T-helper 2 cell treated with Interferon-gamma antibody and Interleukin-4, amounts not matched to agents 5 μg/mL and 100 μg/mL, for 36 hours (primary cell): Measurements from ENCODE around the gene RARB.

Experiments
- DNase-seq: peaks from one replicate; pipeline ENCODE4 v3.0.0; 2021; ENCODE audit warnings: low spot score
- H3K27ac Mint-ChIP-seq: one replicate; pipeline ENCODE4 v1.8.0; 2021; ENCODE audit warnings: mild to moderate bottlenecking, mixed read lengths
- H3K27me3 Mint-ChIP-seq: one replicate; pipeline ENCODE4 v1.8.0; 2021; ENCODE audit warnings: low read depth, mixed read lengths
- H3K36me3 Mint-ChIP-seq: one replicate; pipeline ENCODE4 v1.8.0; 2021; ENCODE audit warnings: low read depth, mixed read lengths
- H3K4me1 Mint-ChIP-seq: one replicate; pipeline ENCODE4 v1.8.0; 2021; ENCODE audit warnings: low read depth, mixed read lengths
- H3K4me3 Mint-ChIP-seq: one replicate; pipeline ENCODE4 v1.8.0; 2022; ENCODE audit warnings: mild to moderate bottlenecking, moderate library complexity, mixed read lengths
- H3K9me3 Mint-ChIP-seq: one replicate; pipeline ENCODE4 v1.8.0; 2021; ENCODE audit warnings: mixed read lengths

Gene RARB

GRCh38 chr3:25558796-25559195 lies 130.7 kb downstream of the RARB start:
- Mint-ChIP-seq H3K4me1 (no peaks in the 10 kb centered on the region), H3K36me3 (no peaks in the 10 kb centered on the region), H3K4me3 (no peak overlapping the region), H3K27me3 (no peaks in the 10 kb centered on the region), H3K27ac (no peak overlapping the region), H3K9me3 (no peaks in the 10 kb centered on the region)
- no peak for DNase-seq

- no peaks in the 10 kb centered on the region for H3K4me1 Mint-ChIP-seq
- no peak overlapping the region for H3K27ac Mint-ChIP-seq
- no peaks in the 10 kb centered on the region for H3K36me3 Mint-ChIP-seq
- H3K27me3 Mint-ChIP-seq = no peaks in the 10 kb centered on the region
- DNase-seq = no peak
- H3K4me3 Mint-ChIP-seq = no peak overlapping the region
- no peaks in the 10 kb centered on the region for H3K9me3 Mint-ChIP-seq
These were observed 135.5 kb downstream of the RARB start for GRCh38 chr3:25563601-25564000.

DNA sequence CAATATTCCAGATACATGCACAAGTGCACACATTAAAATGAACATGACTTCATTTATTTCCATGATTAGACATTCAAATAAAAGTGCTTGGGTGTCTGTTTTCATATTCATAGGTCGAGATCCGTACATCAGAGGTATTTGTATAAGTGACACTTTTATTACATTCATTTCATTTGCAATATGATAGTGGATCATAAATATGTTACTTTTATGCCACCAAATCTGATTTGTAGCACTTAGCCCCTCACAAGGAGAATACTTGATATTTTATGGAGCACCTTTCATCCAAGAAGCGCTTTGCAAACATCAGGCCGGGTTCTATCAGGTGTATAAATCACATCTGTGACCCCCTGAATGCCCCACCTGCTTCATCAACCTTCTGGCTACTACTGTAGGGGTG lies 136.0 kb downstream of the RARB start:
- no peaks in the 10 kb centered on the region for H3K4me1 Mint-ChIP-seq
- H3K27me3 Mint-ChIP-seq = no peaks in the 10 kb centered on the region
- H3K36me3 Mint-ChIP-seq = no peaks in the 10 kb centered on the region
- DNase-seq = no peak
- no peak overlapping the region for H3K27ac Mint-ChIP-seq
- no peak overlapping the region for H3K4me3 Mint-ChIP-seq
- no peaks in the 10 kb centered on the region for H3K9me3 Mint-ChIP-seq

DNA sequence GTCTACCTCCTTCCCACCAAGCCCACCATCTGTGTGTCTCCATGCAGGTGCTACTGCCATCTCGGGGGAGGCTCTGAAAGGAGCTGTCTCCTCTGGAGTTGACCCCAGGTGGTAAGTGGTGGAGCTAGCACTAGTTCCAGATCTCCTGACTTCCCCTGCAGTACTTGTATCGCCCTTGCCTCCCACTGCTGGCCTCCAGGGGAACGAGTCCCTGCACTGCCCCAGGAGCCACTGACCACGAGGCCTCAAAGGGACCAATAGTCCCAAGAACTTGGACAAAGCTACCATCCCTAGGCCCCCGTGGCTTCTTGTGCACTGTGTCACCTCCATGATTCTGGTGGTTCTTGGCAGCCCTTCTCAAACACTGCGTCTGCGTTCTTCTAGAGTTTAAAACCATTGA lies 137.7 kb downstream of the RARB start:
- H3K27ac Mint-ChIP-seq = no peak overlapping the region
- H3K36me3 Mint-ChIP-seq = no peaks in the 10 kb centered on the region
- no peak overlapping the region for H3K4me3 Mint-ChIP-seq
- DNase-seq = no peak
- no peaks in the 10 kb centered on the region for H3K27me3 Mint-ChIP-seq
- H3K9me3 Mint-ChIP-seq = no peaks in the 10 kb centered on the region
- H3K4me1 Mint-ChIP-seq = no peaks in the 10 kb centered on the region

DNA sequence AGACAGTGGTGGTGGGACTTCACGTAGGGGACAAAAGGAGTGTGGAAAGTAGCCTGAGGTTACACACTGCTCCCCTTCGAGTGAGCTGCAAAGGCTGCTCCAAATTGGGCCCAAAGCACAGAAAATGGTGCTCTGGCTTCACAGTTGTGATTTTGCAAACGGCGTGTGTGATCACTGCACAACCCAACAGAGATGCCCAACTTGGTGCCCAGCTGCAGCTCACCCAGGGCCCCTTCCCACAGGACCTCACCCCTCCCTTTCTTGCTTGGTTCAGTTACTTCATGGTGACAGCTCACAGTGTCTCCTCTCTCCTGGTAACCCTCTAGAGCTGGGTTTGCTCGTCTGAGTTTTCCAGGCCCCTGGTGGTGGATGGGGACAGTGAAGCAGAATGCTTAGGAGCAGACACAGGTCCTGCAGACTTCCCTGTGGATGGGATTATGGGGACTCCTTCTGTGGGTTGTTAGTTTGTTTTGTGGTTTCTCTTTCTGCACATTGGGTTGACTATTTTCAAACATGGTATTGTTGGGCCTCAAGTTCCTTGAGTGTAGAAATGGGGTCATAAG lies 138.4 kb downstream of the RARB start:
- Mint-ChIP-seq H3K36me3 (no peaks in the 10 kb centered on the region), H3K9me3 (no peaks in the 10 kb centered on the region), H3K27ac (no peak overlapping the region), H3K27me3 (no peaks in the 10 kb centered on the region), H3K4me3 (no peak overlapping the region), H3K4me1 (no peaks in the 10 kb centered on the region)
- no peak for DNase-seq

- DNase-seq = no peak
- H3K27me3 Mint-ChIP-seq = no peaks in the 10 kb centered on the region
- no peaks in the 10 kb centered on the region for H3K4me1 Mint-ChIP-seq
- no peaks in the 10 kb centered on the region for H3K36me3 Mint-ChIP-seq
- no peak overlapping the region for H3K27ac Mint-ChIP-seq
- H3K4me3 Mint-ChIP-seq = no peak overlapping the region
- H3K9me3 Mint-ChIP-seq = no peaks in the 10 kb centered on the region
These were observed 139.3 kb downstream of the RARB start for GRCh38 chr3:25567388-25567787.

- Mint-ChIP-seq H3K36me3 (no peaks in the 10 kb centered on the region), H3K9me3 (no peaks in the 10 kb centered on the region), H3K4me3 (no peak overlapping the region), H3K27me3 (no peaks in the 10 kb centered on the region), H3K4me1 (no peaks in the 10 kb centered on the region), H3K27ac (no peak overlapping the region)
- no peak for DNase-seq
These were observed 139.9 kb downstream of the RARB start for GRCh38 chr3:25567806-25568524.

- no peak overlapping the region for H3K27ac Mint-ChIP-seq
- H3K36me3 Mint-ChIP-seq = no peaks in the 10 kb centered on the region
- no peak overlapping the region for H3K4me3 Mint-ChIP-seq
- H3K4me1 Mint-ChIP-seq = no peaks in the 10 kb centered on the region
- no peaks in the 10 kb centered on the region for H3K9me3 Mint-ChIP-seq
- DNase-seq = no peak
- no peaks in the 10 kb centered on the region for H3K27me3 Mint-ChIP-seq
These were observed 140.5 kb downstream of the RARB start for GRCh38 chr3:25568525-25569078.

DNA sequence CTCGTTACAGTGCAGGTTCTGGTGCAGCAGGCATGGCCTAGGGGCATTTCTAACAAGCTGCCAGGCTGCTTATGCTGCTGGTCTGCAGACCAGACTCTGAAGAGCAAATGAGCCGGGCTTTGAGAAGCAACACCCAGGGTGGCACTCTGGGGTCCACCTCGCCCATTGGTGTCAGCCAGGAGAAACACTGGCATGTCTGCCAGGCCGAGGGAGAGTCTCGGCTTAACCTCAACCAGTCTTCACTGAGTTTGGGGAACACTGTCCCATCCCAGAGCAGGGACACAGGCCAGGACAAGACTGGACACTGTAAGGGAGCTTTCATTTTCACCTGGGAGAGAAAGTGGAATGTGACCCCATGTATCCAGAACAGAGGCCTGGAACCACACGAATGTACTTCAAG lies 143.2 kb downstream of the RARB start:
- no peaks in the 10 kb centered on the region for H3K9me3 Mint-ChIP-seq
- DNase-seq = no peak
- no peak overlapping the region for H3K27ac Mint-ChIP-seq
- no peaks in the 10 kb centered on the region for H3K4me1 Mint-ChIP-seq
- H3K27me3 Mint-ChIP-seq = no peaks in the 10 kb centered on the region
- no peaks in the 10 kb centered on the region for H3K36me3 Mint-ChIP-seq
- no peak overlapping the region for H3K4me3 Mint-ChIP-seq

- no peaks in the 10 kb centered on the region for H3K4me1 Mint-ChIP-seq
- H3K27me3 Mint-ChIP-seq = no peaks in the 10 kb centered on the region
- DNase-seq = no peak
These were observed 144.3 kb downstream of the RARB start for GRCh38 chr3:25572336-25572735.

GRCh38 chr3:25572919-25573385 lies 144.9 kb downstream of the RARB start:
- H3K9me3 Mint-ChIP-seq = no peaks in the 10 kb centered on the region
- H3K36me3 Mint-ChIP-seq = no peaks in the 10 kb centered on the region
- H3K27me3 Mint-ChIP-seq = no peaks in the 10 kb centered on the region
- no peak overlapping the region for H3K27ac Mint-ChIP-seq
- H3K4me1 Mint-ChIP-seq = no peaks in the 10 kb centered on the region
- no peak overlapping the region for H3K4me3 Mint-ChIP-seq
- no peak for DNase-seq

More at GRCh38 chr3:25572336-25572735, 144.3 kb downstream of the RARB start:
- Mint-ChIP-seq H3K9me3 (no peaks in the 10 kb centered on the region), H3K36me3 (no peaks in the 10 kb centered on the region), H3K4me3 (no peak overlapping the region), H3K27ac (no peak overlapping the region)

- H3K4me1 Mint-ChIP-seq = no peaks in the 10 kb centered on the region
- H3K27me3 Mint-ChIP-seq = no peaks in the 10 kb centered on the region
- no peak for DNase-seq
- no peak overlapping the region for H3K27ac Mint-ChIP-seq
- H3K9me3 Mint-ChIP-seq = no peaks in the 10 kb centered on the region
- H3K36me3 Mint-ChIP-seq = no peaks in the 10 kb centered on the region
- no peak overlapping the region for H3K4me3 Mint-ChIP-seq
These were observed 145.5 kb downstream of the RARB start for GRCh38 chr3:25573386-25574171.

DNA sequence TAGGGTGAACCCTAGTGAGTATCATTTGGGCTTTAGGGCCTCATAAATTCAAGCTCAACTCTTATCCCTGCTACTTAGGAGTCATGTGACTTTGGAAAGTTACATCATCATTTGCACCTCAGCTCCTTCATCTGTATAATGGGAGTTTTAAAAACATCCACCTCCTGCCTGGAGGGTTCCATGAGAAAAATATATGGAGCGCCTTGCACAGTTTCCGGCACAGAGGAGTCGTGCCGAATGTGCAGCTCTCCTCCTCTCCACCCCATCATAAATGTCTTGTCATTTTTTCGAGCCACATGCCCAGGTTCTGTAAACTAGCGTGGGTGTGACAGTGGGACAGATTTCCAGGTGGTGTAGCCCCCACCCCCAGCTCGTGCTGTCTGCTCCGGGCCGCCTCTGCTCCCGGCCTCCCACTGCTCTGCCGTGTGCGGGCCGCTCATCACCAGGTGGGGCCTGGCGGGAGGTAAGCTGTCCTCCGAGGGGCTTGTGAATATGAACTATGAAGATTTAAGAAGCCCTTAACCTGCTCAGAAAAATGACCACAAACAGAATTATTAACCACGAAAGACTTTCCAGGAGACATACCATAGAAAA lies 146.2 kb downstream of the RARB start:
- no peaks in the 10 kb centered on the region for H3K9me3 Mint-ChIP-seq
- H3K4me1 Mint-ChIP-seq = no peaks in the 10 kb centered on the region
- H3K27ac Mint-ChIP-seq = no peak overlapping the region
- H3K27me3 Mint-ChIP-seq = no peaks in the 10 kb centered on the region
- H3K36me3 Mint-ChIP-seq = no peaks in the 10 kb centered on the region
- H3K4me3 Mint-ChIP-seq = no peak overlapping the region
- DNase-seq = no peak

DNA sequence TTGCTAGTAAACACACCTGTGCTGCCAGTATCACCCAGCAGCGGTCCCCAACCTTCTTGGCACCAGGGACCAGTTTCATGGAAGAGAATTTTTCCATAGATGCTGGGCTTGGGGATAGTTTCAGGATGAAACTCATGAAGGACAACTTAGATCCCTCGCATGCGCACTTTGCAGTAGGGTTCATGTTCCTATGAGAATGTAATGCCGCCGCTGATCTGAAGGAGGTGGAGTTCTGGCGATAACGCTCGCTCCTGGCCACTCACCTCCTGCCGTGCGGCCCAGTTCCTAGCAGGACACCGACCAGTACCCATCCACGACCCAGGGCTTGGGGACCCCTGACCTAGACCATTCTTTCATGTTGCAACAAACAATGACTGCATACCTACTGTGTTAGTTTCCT lies 146.9 kb downstream of the RARB start:
- Mint-ChIP-seq H3K4me1 (no peaks in the 10 kb centered on the region), H3K27me3 (no peaks in the 10 kb centered on the region), H3K27ac (no peak overlapping the region), H3K4me3 (no peak overlapping the region), H3K9me3 (no peaks in the 10 kb centered on the region), H3K36me3 (no peaks in the 10 kb centered on the region)
- no peak for DNase-seq
